ENCODE measurements around the gene GP2.

- no peak for TF ChIP-seq CTCF (conservative IDR thresholded peaks at IDR 0.05 in 1 of 2, IDR thresholded peaks at IDR 0.05 in 1 of 2; ENCODE audit: low read depth in 1 of 2, low read length in 2 of 2)
- TF ChIP-seq EZH2 (IDR thresholded peaks at IDR 0.05; ENCODE audit: low read length, missing control alignments) = no peak
Measured at GRCh38 chr16:20307791-20308190, 19.5 kb downstream of the GP2 start.

Data from fibroblast of lung (primary cell).